Ovary (tissue), 9 donors: Measurements from ENCODE around the gene TOMM7. TPM values are rescaled to one million over a fixed set of nuclear protein-coding genes. Genes with fewer than 3 reads are reported as not detected.

Source experiments
- DNase-seq, 5 donors: peaks; one replicate each; pipeline ENCODE4 v3.0.0-alpha.2; 2019 to 2020
- H3K27ac ChIP-seq, 2 donors: fragments of 200-600 bp; one replicate each; pipeline versions ENCODE4 v1.5.1 to v1.8.0; 2019 to 2022
- H3K27me3 ChIP-seq: fragments of 200-600 bp; one replicate; pipeline ENCODE4 v1.8.0; 2022
- H3K36me3 ChIP-seq: fragments of 200-600 bp; sonication (generic); one replicate; pipeline ENCODE4 v1.5.1; 2019
- H3K4me1 ChIP-seq: one replicate; pipeline ENCODE4 v1.8.1; 2013; ENCODE audit warnings: mild to moderate bottlenecking, moderate library complexity; ENCODE audit not compliant: insufficient read depth
- H3K4me3 ChIP-seq: fragments of 200-600 bp; sonication (generic); one replicate; pipeline ENCODE4 v1.5.1; 2017
- H3K9me3 ChIP-seq, 2 donors: fragments of 200-600 bp in 1 of 2; sonication (generic) in 1 of 2; one replicate each; pipeline versions ENCODE4 v1.5.1 to v1.8.1; 2013 to 2019; ENCODE audit warnings: mild to moderate bottlenecking in 1 of 2, moderate library complexity in 1 of 2
- EP300 ChIP-seq: sonication (generic); formaldehyde crosslinking; IDR thresholded peaks from one replicate; pipeline ENCODE4 v1.6.1; 2017; ENCODE audit warnings: antibody characterized with exemption
- POLR2A ChIP-seq: fragments of 450-650 bp; IDR thresholded peaks from one replicate; pipeline ENCODE4 v1.6.1; 2017; ENCODE audit warnings: antibody characterized with exemption, mild to moderate bottlenecking, moderate library complexity
- WGBS, 3 donors: extraction: QIAGEN DNeasy Blood & Tissue Kit in 1 of 3; methylation state at CpG; one replicate each; pipeline versions ENCODE4 v1.1.5 to v1.1.7; 2013 to 2017; 5-methylcytosine and 5-hydroxymethylcytosine counted together
- intact Hi-C, 4 donors: fragments of 100-400 bp; cut with DNase I; formaldehyde crosslinking; loops; one replicate each; pipeline versions ENCODE4 v1.11.0 to v1.15.1; 2022 to 2023
- polyA plus RNA-seq, 2 donors: library from polyadenylated mRNA; stranded (reverse); fragments of 200-250 nt in 1 of 2; fragments of 350-450 nt in 1 of 2; fragmentation: Illumina TruSeq in 1 of 2; extraction: RNeasy Lipid Tissue Mini Kit (QIAGEN cat#74804) in 1 of 2; gene quantifications; one replicate each; pipeline ENCODE4 v1.2.3, GENCODE V29; 2013 to 2014
- total RNA-seq, 7 donors: library from RNA; depleted of rRNA in 2 of 7; stranded (reverse); fragments of >200 nt in 2 of 7; fragmentation: NEBNext Ultra II Directional in 3 of 7; extraction: Animal tissue kit (Norgen Biotek cat#: 25700) in 3 of 7; gene quantifications; one replicate each; pipeline versions ENCODE4 v1.1.0 to v1.2.4, GENCODE V29; 2016 to 2023
- TF ChIP-seq, protein P1 (sequence below), 3 donors: fragments of 450-650 bp in 2 of 3; fragments of 200-600 bp in 1 of 3; IDR thresholded peaks; one replicate each; pipeline versions ENCODE4 v1.5.1 to v1.8.0; 2016 to 2022; ENCODE audit warnings: antibody characterized with exemption in 3 of 3, mild to moderate bottlenecking in 1 of 3
- donor health status: DM: no; HTN: no; CAD: no; lungs with moderate emphysema.
- donor health status: DM: no; HTN: no; CAD: no.
- donor health status: Bipolar disorder and iron deficiency.
- donor health status: DM: yes; HTN: yes; CAD: no.
- donor health status: DM: no; HTN: no; CAD: no.
- donor health status: DM: yes; HTN: yes; CAD: no.

Gene TOMM7
- total and polyA plus RNA-seq, 9 donors = 267 to 869 (median 586) TPM

- Histone ChIP-seq H3K27ac (no peak overlapping the region), H3K4me3 (no peak overlapping the region), H3K9me3 (no peaks in the 10 kb centered on the region), H3K36me3 (no peaks in the 10 kb centered on the region), H3K27me3 (no peaks in the 10 kb centered on the region), H3K4me1 (no peaks in the 10 kb centered on the region)
- intact Hi-C loops = no loop called here
- 62 to 69% (median 67%) methylated on average over 2 of the region's 2 CpGs for WGBS, 3 donors
- no peak for DNase-seq
- TF ChIP-seq, protein P1, sequence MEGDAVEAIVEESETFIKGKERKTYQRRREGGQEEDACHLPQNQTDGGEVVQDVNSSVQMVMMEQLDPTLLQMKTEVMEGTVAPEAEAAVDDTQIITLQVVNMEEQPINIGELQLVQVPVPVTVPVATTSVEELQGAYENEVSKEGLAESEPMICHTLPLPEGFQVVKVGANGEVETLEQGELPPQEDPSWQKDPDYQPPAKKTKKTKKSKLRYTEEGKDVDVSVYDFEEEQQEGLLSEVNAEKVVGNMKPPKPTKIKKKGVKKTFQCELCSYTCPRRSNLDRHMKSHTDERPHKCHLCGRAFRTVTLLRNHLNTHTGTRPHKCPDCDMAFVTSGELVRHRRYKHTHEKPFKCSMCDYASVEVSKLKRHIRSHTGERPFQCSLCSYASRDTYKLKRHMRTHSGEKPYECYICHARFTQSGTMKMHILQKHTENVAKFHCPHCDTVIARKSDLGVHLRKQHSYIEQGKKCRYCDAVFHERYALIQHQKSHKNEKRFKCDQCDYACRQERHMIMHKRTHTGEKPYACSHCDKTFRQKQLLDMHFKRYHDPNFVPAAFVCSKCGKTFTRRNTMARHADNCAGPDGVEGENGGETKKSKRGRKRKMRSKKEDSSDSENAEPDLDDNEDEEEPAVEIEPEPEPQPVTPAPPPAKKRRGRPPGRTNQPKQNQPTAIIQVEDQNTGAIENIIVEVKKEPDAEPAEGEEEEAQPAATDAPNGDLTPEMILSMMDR (IDR thresholded peaks at IDR 0.05) = no peak
- TF ChIP-seq EP300 (no peak), POLR2A (no peak)
These were observed 3.9 kb upstream of the TOMM7 start for GRCh38 chr7:22826593-22826992.

DNA sequence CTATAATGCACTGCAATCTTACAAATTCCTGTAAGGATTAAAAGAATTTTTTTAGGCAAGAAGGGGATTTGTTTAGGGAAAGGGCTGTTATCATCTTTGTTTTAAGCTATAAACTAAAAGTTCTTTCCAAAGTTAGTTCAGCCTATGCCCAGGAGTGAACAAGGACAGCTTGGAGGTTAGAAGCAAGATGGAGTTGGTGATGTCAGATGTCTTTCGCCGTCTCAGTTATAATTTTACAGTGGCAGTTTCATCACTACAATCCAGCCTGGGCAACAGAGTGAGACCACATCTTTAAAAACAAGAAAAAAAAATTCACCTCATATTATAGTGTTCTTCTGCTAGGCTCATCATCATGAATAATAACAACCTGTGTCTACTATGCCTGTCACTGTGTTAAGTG lies 2.1 kb upstream of the TOMM7 start:
- H3K36me3 ChIP-seq = no peaks in the 10 kb centered on the region
- WGBS, 3 donors = 81 to 85% (median 84%) methylated on average over 2 of the region's 2 CpGs

DNA sequence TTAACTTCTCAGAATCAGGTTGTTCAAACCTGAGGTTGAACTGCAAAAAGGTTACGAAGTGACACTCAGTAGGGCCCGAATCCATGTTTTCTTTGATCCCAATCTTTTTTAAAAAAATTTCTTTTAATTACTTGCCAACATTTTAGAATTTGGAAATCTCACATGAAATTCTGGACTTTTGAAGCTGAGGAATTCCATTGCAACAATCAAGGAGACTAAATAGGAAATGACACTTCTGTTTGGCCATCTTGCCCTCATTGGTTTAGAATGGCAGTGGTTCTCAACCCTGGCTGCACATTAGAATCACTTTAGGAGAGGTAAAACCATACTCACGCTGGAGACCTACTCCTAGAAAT lies 471 bp upstream of the TOMM7 start:
- Histone ChIP-seq H3K4me1 (peaks cover 3% of the 10 kb centered on the region), H3K4me3 (peak overlapping the region; percentile 94), H3K9me3 (no peaks in the 10 kb centered on the region), H3K27ac (no peak overlapping the region), H3K27me3 (no peaks in the 10 kb centered on the region), H3K36me3 (no peaks in the 10 kb centered on the region)
- no peak for DNase-seq
- TF ChIP-seq POLR2A (no peak), EP300 (peak; percentile 11)
- TF ChIP-seq, protein P1 (IDR thresholded peaks at IDR 0.05) = no peak
- intact Hi-C loops = loop anchor here in 1 of 4 donors (2.0 kb wide), 1 partner anchor 32 kb away; no protein-coding TSS in a partner anchor
- 27 to 36% (median 32%) methylated on average over 3 of the region's 3 CpGs for WGBS, 3 donors

More for the DNA sequence above, 2.1 kb upstream of the TOMM7 start:
- H3K27me3 ChIP-seq = no peaks in the 10 kb centered on the region
- intact Hi-C loops = no loop called here
- H3K9me3 ChIP-seq = no peaks in the 10 kb centered on the region
- H3K4me3 ChIP-seq = no peak overlapping the region
- TF ChIP-seq POLR2A = no peak
- TF ChIP-seq, protein P1 (IDR thresholded peaks at IDR 0.05) = no peak
- no peak for TF ChIP-seq EP300
- peaks cover 3% of the 10 kb centered on the region for H3K4me1 ChIP-seq
- no peak for DNase-seq
- no peak overlapping the region for H3K27ac ChIP-seq

- H3K4me1 ChIP-seq = peaks cover 3% of the 10 kb centered on the region
- intact Hi-C loops = loop anchor here in 1 of 4 donors (2.0 kb wide), 1 partner anchor 33 kb away; no protein-coding TSS in a partner anchor
- H3K27ac ChIP-seq = peak overlapping the region in 1 of 2 donors; percentile 70
- H3K36me3 ChIP-seq = no peaks in the 10 kb centered on the region
- H3K27me3 ChIP-seq = no peaks in the 10 kb centered on the region
- H3K9me3 ChIP-seq = no peaks in the 10 kb centered on the region
- peak overlapping the region; percentile 94 for H3K4me3 ChIP-seq
- TF ChIP-seq EP300 = no peak
- DNase-seq = peak in 1 of 5 donors; percentile 18
- WGBS, 3 donors = 6 to 13% (median 12%) methylated on average over 18 of the region's 18 CpGs
These were observed 755 bp downstream of the TOMM7 start for GRCh38 chr7:22821702-22822485.

DNA sequence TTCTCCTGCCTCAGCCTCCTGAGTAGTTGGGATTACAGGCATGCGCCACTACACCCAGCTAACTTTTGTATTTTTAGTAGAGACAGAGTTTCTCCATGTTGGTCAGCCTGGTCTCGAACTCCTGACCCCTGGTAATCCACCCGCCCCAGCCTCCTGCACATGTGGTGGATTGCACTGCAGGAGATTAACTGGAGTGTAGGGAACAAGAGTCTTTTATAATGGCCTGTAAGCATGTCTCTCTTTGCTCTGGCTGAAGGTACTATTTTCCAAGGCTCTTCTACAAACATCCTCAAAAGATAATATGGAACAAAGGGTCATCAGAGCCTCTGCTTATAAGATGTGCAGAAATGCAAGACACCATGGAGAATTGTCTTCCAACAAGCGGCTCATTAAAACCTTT lies 3.2 kb downstream of the TOMM7 start:
- H3K4me3 ChIP-seq = no peak overlapping the region
- no peak overlapping the region for H3K27ac ChIP-seq
- no peaks in the 10 kb centered on the region for H3K9me3 ChIP-seq
- H3K4me1 ChIP-seq = peaks cover 3% of the 10 kb centered on the region
- H3K27me3 ChIP-seq = no peaks in the 10 kb centered on the region
- intact Hi-C loops = no loop called here
- no peak for TF ChIP-seq POLR2A
- TF ChIP-seq EP300 = no peak
- TF ChIP-seq, protein P1 (IDR thresholded peaks at IDR 0.05) = no peak
- H3K36me3 ChIP-seq = no peaks in the 10 kb centered on the region
- 90 to 96% (median 96%) methylated on average over 4 of the region's 4 CpGs for WGBS, 3 donors
- no peak for DNase-seq
